ENCODE data around the gene SEMA4F. TPM values are rescaled to one million over a fixed set of nuclear protein-coding genes. Genes with fewer than 3 reads are reported as not detected.
"Not testable (repeated sequence)": the region's sequence is repeated elsewhere in the genome, so short reads cannot be mapped to it uniquely, and the experiment has no call there.

SEMA4F gene
- total RNA-seq, 1 experiment from 2014 or later: 6.6 TPM

DNA sequence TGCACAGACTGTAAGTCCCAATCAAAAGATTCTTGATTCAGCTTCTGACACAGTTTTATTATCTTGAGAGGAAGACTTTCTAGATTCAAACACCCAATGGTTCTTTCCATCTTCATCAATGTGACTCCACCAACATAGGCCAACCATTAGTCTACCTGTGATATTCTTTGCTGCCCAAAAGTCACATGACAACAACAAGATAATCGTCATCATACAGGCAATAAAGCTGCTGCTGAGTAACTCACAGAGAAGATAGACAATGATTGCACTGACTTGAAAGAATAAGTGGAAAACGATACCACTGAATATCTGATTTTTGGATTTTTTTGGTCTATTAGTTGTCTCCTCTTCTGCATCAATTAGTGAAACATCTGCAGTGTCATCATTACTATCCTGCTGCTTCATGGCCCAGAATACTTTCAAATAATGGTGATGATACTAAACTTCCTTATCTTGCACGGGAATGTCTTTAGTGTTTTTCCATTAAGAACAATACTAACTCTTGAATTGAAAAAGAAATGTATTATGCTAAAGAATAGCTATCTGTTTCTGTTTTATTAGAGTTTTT lies 25.4 kb upstream of the SEMA4F start:
- H2AFZ ChIP-seq (ENCODE audit: low read length): no peak overlapping the region
- H4K20me1 ChIP-seq (ENCODE audit: control insufficient read depth, insufficient read depth, insufficient read length): no peaks in the 10 kb centered on the region
- no peak overlapping the region for H2AK5ac ChIP-seq (ENCODE audit: insufficient read length, low read length)
- no peak overlapping the region for H3K4me2 ChIP-seq (ENCODE audit: insufficient read depth, insufficient read length, low read length)
- no peak overlapping the region for H3K4ac ChIP-seq (ENCODE audit: low read depth, low read length)
- H3K27ac ChIP-seq (ENCODE audit: insufficient read length, low read depth, low read length): no peak overlapping the region
- Mint-ChIP-seq H3K27me3 (ENCODE audit: low read depth) (no peaks in the 10 kb centered on the region), H3K4me3 (no peak overlapping the region), H3K4me1 (peaks cover 15% of the 10 kb centered on the region in 2 experiments), H3K9me3 (no peaks in the 10 kb centered on the region), H3K36me3 (ENCODE audit: insufficient read depth in 1 of 3, low read depth in 3 of 3) (peaks cover 0 to 2% (median 0%) of the 10 kb centered on the region in 3 experiments; a peak in 1 of 7 replicates), H3K27ac (no peak overlapping the region)
- H2BK12ac ChIP-seq (ENCODE audit: insufficient read length, low read depth, low read length): no peak overlapping the region
- no peak overlapping the region for H2BK120ac ChIP-seq (ENCODE audit: low read depth, low read length, poor library complexity, severe bottlenecking)
- DNase-seq: no peak
- no peak overlapping the region for H2BK5ac ChIP-seq (ENCODE audit: insufficient read length, low read length)
- no CpG with 5 or more reads among the region's 3 CpGs for WGBS (ENCODE audit: extremely low coverage, insufficient read length, low lambda C conversion rate)
- H3K27me3 ChIP-seq (ENCODE audit: insufficient read depth, low read length): no peaks in the 10 kb centered on the region
- no peak overlapping the region for H4K91ac ChIP-seq (ENCODE audit: insufficient read length, low read depth, low read length)
- H2BK15ac ChIP-seq (ENCODE audit: low read depth, low read length): no peak overlapping the region
- H3K56ac ChIP-seq (ENCODE audit: insufficient read length, low read depth, low read length): no peak overlapping the region
- no peak overlapping the region for H3K18ac ChIP-seq (ENCODE audit: insufficient read length, low read depth, low read length)
- no peaks in the 10 kb centered on the region for H3K9me3 ChIP-seq (ENCODE audit: control insufficient read depth, low read depth, low read length)
- H2BK20ac ChIP-seq (ENCODE audit: low read depth, low read length, poor library complexity, severe bottlenecking): no peak overlapping the region
- peaks cover 10% of the 10 kb centered on the region for H3K4me1 ChIP-seq (ENCODE audit: insufficient read depth, low read length)
- no peak overlapping the region for H3T11ph ChIP-seq (ENCODE audit: low read length)
- H3K14ac ChIP-seq (ENCODE audit: insufficient read depth, low read length): no peak overlapping the region
- no peak overlapping the region for H3K23ac ChIP-seq (ENCODE audit: insufficient read length, low read depth, low read length)
- H4K5ac ChIP-seq (ENCODE audit: insufficient read length, low read depth, low read length): no peak overlapping the region
- H3K23me2 ChIP-seq (ENCODE audit: insufficient read length, low read depth, low read length, poor library complexity, severe bottlenecking): no peaks in the 10 kb centered on the region
- H3K9ac ChIP-seq (ENCODE audit: extremely low read depth, insufficient read length, low read length): no peak overlapping the region
- TF ChIP-seq, protein P1, sequence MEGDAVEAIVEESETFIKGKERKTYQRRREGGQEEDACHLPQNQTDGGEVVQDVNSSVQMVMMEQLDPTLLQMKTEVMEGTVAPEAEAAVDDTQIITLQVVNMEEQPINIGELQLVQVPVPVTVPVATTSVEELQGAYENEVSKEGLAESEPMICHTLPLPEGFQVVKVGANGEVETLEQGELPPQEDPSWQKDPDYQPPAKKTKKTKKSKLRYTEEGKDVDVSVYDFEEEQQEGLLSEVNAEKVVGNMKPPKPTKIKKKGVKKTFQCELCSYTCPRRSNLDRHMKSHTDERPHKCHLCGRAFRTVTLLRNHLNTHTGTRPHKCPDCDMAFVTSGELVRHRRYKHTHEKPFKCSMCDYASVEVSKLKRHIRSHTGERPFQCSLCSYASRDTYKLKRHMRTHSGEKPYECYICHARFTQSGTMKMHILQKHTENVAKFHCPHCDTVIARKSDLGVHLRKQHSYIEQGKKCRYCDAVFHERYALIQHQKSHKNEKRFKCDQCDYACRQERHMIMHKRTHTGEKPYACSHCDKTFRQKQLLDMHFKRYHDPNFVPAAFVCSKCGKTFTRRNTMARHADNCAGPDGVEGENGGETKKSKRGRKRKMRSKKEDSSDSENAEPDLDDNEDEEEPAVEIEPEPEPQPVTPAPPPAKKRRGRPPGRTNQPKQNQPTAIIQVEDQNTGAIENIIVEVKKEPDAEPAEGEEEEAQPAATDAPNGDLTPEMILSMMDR (conservative IDR thresholded peaks at IDR 0.05): no peak
- no peaks in the 10 kb centered on the region for H3K79me2 ChIP-seq (ENCODE audit: insufficient read depth, low read length)
- H3K79me1 ChIP-seq (ENCODE audit: insufficient read depth, low read depth, low read length, poor library complexity, severe bottlenecking): no peaks in the 10 kb centered on the region
- no peak overlapping the region for H4K8ac ChIP-seq (replicated peaks; ENCODE audit: insufficient read length, low read depth, low read length)

DNA sequence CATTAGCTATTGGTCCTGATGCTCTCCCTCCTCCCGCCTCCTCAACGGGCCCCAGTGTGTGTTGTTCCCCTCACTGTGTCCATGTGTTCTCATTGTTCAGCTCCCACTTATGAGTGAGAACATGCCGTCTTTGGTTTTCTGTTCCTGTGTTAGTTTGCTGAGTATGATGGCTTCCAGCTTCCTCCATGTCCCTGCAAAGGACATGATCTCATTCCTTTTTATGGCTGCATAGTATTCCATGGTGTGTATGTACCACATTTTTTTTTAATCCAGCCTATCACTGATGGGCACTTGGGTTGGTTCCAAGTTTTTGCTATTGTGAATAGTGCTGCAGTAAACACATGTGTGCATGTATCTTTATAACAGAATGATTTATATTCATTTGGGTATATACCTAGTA lies 23.6 kb upstream of the SEMA4F start:
- H2BK120ac ChIP-seq (ENCODE audit: low read depth, low read length, poor library complexity, severe bottlenecking); H3K79me2 ChIP-seq (ENCODE audit: insufficient read depth, low read length); H2BK20ac ChIP-seq (ENCODE audit: low read depth, low read length, poor library complexity, severe bottlenecking); H2AFZ ChIP-seq (ENCODE audit: low read length); H3K23me2 ChIP-seq (ENCODE audit: insufficient read length, low read depth, low read length, poor library complexity, severe bottlenecking); H3K79me1 ChIP-seq (ENCODE audit: insufficient read depth, low read depth, low read length, poor library complexity, severe bottlenecking); H3K27ac Mint-ChIP-seq; H3T11ph ChIP-seq (ENCODE audit: low read length); H3K9me3 ChIP-seq (ENCODE audit: control insufficient read depth, low read depth, low read length); H4K91ac ChIP-seq (ENCODE audit: insufficient read length, low read depth, low read length); H3K27ac ChIP-seq (ENCODE audit: insufficient read length, low read depth, low read length); H2BK15ac ChIP-seq (ENCODE audit: low read depth, low read length); H3K36me3 Mint-ChIP-seq (ENCODE audit: insufficient read depth in 1 of 3, low read depth in 3 of 3); H3K9ac ChIP-seq (ENCODE audit: extremely low read depth, insufficient read length, low read length); DNase-seq; H3K23ac ChIP-seq (ENCODE audit: insufficient read length, low read depth, low read length); H3K9me3 Mint-ChIP-seq; H2AK5ac ChIP-seq (ENCODE audit: insufficient read length, low read length); H3K4ac ChIP-seq (ENCODE audit: low read depth, low read length); H4K20me1 ChIP-seq (ENCODE audit: control insufficient read depth, insufficient read depth, insufficient read length); H3K27me3 Mint-ChIP-seq (ENCODE audit: low read depth); H3K18ac ChIP-seq (ENCODE audit: insufficient read length, low read depth, low read length); H3K14ac ChIP-seq (ENCODE audit: insufficient read depth, low read length); H4K5ac ChIP-seq (ENCODE audit: insufficient read length, low read depth, low read length); H2BK12ac ChIP-seq (ENCODE audit: insufficient read length, low read depth, low read length); H2BK5ac ChIP-seq (ENCODE audit: insufficient read length, low read length); H4K8ac ChIP-seq (replicated peaks; ENCODE audit: insufficient read length, low read depth, low read length); H3K27me3 ChIP-seq (ENCODE audit: insufficient read depth, low read length); H3K56ac ChIP-seq (ENCODE audit: insufficient read length, low read depth, low read length); H3K4me2 ChIP-seq (ENCODE audit: insufficient read depth, insufficient read length, low read length); H3K4me3 Mint-ChIP-seq: not testable (repeated sequence)
- peaks cover 16 to 17% of the 10 kb centered on the region in 2 experiments for H3K4me1 Mint-ChIP-seq
- no CpG with 5 or more reads among the region's 3 CpGs for WGBS (ENCODE audit: extremely low coverage, insufficient read length, low lambda C conversion rate)
- peaks cover 10% of the 10 kb centered on the region for H3K4me1 ChIP-seq (ENCODE audit: insufficient read depth, low read length)

Measured in H9 (cell line).